Neural progenitor cell (in vitro differentiated cells): ENCODE results near the gene FAM20C.

Experiments
- CTCF ChIP-seq: fragments of 200-600 bp; sonication (generic); IDR thresholded peaks from 2 replicates; pipeline ENCODE4 v1.5.1; 2017; ENCODE audit warnings: antibody characterized with exemption, mild to moderate bottlenecking
- EZH2 ChIP-seq: fragments of 200-600 bp; sonication (generic); IDR thresholded peaks from 2 replicates; pipeline ENCODE4 v1.6.1; 2017; ENCODE audit warnings: antibody characterized with exemption, mild to moderate bottlenecking, moderate library complexity
- EZH2phosphoT487 ChIP-seq: fragments of 200-600 bp; sonication (generic); IDR thresholded peaks from 2 replicates; pipeline ENCODE4 v1.6.1; 2017; ENCODE audit warnings: antibody characterized with exemption

GRCh38 chr7:279821-280220 is 87.5 kb downstream of the FAM20C start:
- TF ChIP-seq CTCF (no peak), EZH2 (no peak), EZH2phosphoT487 (no peak)
